Right renal pelvis (tissue), 4 donors: ENCODE data around the gene GPR180. TPM values are rescaled to one million over a fixed set of nuclear protein-coding genes. Genes with fewer than 3 reads are reported as not detected.
"Not testable (repeated sequence)": the region's sequence is repeated elsewhere in the genome, so short reads cannot be mapped to it uniquely, and the experiment has no call there.

Experiments used
- DNase-seq, 4 donors: peaks; one replicate each; pipeline ENCODE4 v3.0.0-alpha.2; 2013; ENCODE audit warnings: low read depth in 4 of 4, low spot score in 3 of 4, missing footprints in 1 of 4
- polyA plus RNA-seq, 4 donors: library from polyadenylated mRNA; unstranded; fragments of 120-200 nt; gene quantifications; one replicate each; pipeline ENCODE4 v1.2.1, GENCODE V29; 2013; ENCODE audit not compliant: insufficient read length in 4 of 4

The GPR180 gene
- polyA plus RNA-seq, 4 donors = 7.3 to 11.1 (median 9.1) TPM

GRCh38 chr13:94595950-94596574 lies 5.6 kb upstream of the GPR180 start, which contains the start of gene TGDS:
TGDS (minus strand) TSS chr13:94596152; CDS start chr13:94596136, 16 bp downstream.
- DNase-seq = peak; percentile 77 to 85 (median 82)

- no peak for DNase-seq
Measured at GRCh38 chr13:94596575-94596971, 5.1 kb upstream of the GPR180 start.

- DNase-seq = no peak
Measured at GRCh38 chr13:94598281-94598680, 3.4 kb upstream of the GPR180 start.

GRCh38 chr13:94599877-94600276 lies 1.8 kb upstream of the GPR180 start:
- DNase-seq = no peak

- no peak for DNase-seq
Measured at GRCh38 chr13:94602467-94602866, 810 bp downstream of the GPR180 start.

- DNase-seq = no peak
Measured at GRCh38 chr13:94607056-94607455, 5.4 kb downstream of the GPR180 start.

- DNase-seq = no peak
Measured at GRCh38 chr13:94607939-94608338, 6.3 kb downstream of the GPR180 start.

- no peak for DNase-seq
Measured at GRCh38 chr13:94608586-94608985, 6.9 kb downstream of the GPR180 start.

GRCh38 chr13:94609196-94609595 lies 7.5 kb downstream of the GPR180 start:
- no peak for DNase-seq

GRCh38 chr13:94610475-94610874 lies 8.8 kb downstream of the GPR180 start:
- no peak for DNase-seq

GRCh38 chr13:94612050-94612449 lies 10.4 kb downstream of the GPR180 start:
- no peak for DNase-seq

GRCh38 chr13:94613051-94613450 lies 11.4 kb downstream of the GPR180 start:
- DNase-seq = no peak

- DNase-seq = no peak
Measured at GRCh38 chr13:94617389-94618000, 15.8 kb downstream of the GPR180 start.

- DNase-seq = no peak
Measured at GRCh38 chr13:94620286-94620896, 18.7 kb downstream of the GPR180 start.

- no peak for DNase-seq
Measured at GRCh38 chr13:94622344-94622743, 20.7 kb downstream of the GPR180 start.

- DNase-seq = no peak
Measured at GRCh38 chr13:94623316-94623715, 21.7 kb downstream of the GPR180 start.

GRCh38 chr13:94630858-94631257 lies 29.2 kb downstream of the GPR180 start:
- DNase-seq = no peak

GRCh38 chr13:94632226-94632980 lies 30.7 kb downstream of the GPR180 start:
- DNase-seq = no peak

- DNase-seq = not testable (repeated sequence)
Measured at GRCh38 chr13:94636096-94636495, 34.4 kb downstream of the GPR180 start.

GRCh38 chr13:94636942-94637578 lies 35.4 kb downstream of the GPR180 start:
- no peak for DNase-seq

- DNase-seq = not testable (repeated sequence)
Measured at GRCh38 chr13:94637677-94638076, 36.0 kb downstream of the GPR180 start.
